HG02759 (cell line): Measurements from ENCODE around the gene IQSEC3.
A peak's percentile ranks its signal among the peaks of the same experiment; 100 is the strongest.
"Not testable (repeated sequence)": the region's sequence is repeated elsewhere in the genome, so short reads cannot be mapped to it uniquely, and the experiment has no call there.

Experiments
- ATAC-seq: cut with Tn5 transposase; IDR thresholded peaks from one replicate; pipeline ENCODE4 v1.9.1; 2021; ENCODE audit warnings: mild to moderate bottlenecking, moderate library complexity; ENCODE audit not compliant: unreplicated experiment

Gene IQSEC3

GRCh38 chr12:212715-213526, 146.4 kb downstream of the IQSEC3 start:
- no peak for ATAC-seq

GRCh38 chr12:213527-213932, 147.0 kb downstream of the IQSEC3 start:
- no peak for ATAC-seq

GRCh38 chr12:214003-214741, 147.6 kb downstream of the IQSEC3 start, which contains the start of gene SLC6A12:
Gene SLC6A12, minus strand, starts transcription at chr12:214157. Its CDS starts 4,171 bp downstream, at chr12:209986.
- ATAC-seq, result no peak

- no peak for ATAC-seq
These were observed 148.5 kb downstream of the IQSEC3 start for GRCh38 chr12:215116-215515.

- not testable (repeated sequence) for ATAC-seq
These were observed 150.5 kb downstream of the IQSEC3 start for GRCh38 chr12:217029-217428.

DNA sequence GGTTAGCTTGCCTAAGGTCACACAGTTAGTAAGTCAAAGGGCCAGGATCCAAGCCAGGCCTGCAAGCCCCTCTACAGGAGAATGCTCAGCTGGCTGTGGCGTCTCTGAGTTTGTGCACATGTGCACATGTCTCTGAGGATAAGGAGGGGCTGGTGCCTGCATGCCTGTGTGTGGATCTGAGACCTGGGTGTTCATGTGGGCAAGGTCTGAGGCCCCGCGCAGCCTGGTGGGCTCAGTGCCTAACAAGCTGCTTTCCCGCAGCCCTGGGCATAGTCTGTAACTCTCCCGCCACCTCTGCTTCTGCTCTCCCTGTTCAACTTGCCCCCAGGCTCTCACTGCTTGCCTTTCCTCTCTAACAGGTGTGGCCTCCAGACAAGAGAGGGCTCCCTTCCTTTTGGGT, 151.7 kb downstream of the IQSEC3 start:
- ATAC-seq, result no peak

DNA sequence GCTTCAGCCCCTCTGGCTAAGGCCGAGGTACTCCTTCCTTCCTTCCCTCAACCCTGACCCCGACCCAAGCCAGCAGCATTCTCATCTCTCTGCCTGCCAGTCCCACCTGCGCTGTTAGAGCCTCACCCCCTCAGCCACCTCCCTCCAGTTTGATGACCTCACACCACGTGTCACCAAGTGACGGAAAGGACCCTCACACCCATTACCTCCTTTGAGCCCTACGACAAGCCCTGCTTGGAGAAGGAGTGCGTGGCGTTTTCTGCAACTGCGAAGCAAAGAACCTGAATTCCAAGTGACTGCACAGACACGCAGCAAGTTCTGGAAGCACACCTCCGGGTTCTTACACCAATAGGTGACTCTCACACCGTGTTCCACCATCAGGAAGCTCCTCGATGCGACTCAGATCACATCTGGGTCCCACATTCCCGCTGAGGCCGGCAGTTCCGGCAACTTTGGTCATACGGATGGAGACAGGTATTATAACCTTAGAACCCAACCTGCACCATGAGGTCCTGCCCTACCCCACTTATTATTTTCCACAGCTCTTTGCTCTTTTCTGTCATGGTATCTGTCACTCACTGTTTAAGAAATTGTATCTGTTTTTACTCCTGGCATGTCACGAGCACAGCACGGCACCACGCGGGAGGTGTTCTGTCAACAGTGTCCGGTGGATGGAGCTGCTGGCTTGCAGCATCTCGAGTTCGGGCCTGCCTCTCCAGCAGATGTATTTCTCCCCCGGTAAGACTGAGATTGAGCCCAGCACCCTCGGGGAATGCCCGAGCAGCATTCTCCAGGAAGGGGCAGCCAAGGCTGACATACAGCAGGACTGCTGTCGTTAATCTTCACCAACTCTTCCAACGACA, 152.4 kb downstream of the IQSEC3 start:
- ATAC-seq, result no peak

GRCh38 chr12:219891-220352, 153.4 kb downstream of the IQSEC3 start:
- ATAC-seq, result peak; percentile 47

DNA sequence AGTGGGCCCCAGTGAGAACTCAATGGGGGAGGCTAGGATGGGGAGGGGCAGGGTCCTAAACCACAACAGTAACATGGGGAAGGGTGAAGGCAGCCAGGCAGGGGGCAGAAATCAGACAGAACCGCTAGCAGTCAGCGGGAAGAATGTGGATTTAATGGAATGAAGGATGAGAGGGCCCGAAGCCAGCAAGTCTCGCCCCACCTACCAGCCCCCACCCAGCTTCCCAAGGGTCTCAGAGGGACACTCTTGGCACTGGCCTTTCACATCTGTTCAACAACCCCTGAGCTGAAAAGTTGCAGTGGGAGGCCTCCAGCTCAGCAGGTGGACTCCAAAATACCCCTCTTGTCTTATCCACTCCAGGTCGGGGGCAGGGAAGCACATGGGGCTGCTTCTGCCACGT, 153.9 kb downstream of the IQSEC3 start:
- no peak for ATAC-seq

- no peak for ATAC-seq
These were observed 154.5 kb downstream of the IQSEC3 start for GRCh38 chr12:220946-221550.

GRCh38 chr12:221736-222135, 155.2 kb downstream of the IQSEC3 start:
- no peak for ATAC-seq

DNA sequence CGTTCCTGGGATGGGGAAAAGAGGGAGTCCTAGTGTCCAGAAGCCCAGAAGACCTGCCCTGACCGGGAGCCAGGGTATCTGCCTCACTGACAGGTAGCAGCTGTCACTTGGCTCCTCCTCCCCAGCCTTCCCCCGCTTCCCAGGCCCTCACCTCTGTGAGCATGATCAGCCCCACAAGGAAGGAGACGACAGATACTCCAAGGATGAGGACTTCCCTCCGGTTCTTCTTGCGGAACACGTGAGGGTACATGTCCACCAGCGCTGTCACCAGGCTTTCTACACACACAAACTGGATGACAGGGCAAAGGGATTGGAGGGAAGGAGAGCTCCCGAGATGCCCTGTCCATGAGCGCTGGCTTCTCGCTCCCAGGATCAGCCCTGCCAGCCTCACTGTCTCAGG, 157.3 kb downstream of the IQSEC3 start:
- no peak for ATAC-seq

- ATAC-seq, result no peak
These were observed 157.8 kb downstream of the IQSEC3 start for GRCh38 chr12:224330-224729.

DNA sequence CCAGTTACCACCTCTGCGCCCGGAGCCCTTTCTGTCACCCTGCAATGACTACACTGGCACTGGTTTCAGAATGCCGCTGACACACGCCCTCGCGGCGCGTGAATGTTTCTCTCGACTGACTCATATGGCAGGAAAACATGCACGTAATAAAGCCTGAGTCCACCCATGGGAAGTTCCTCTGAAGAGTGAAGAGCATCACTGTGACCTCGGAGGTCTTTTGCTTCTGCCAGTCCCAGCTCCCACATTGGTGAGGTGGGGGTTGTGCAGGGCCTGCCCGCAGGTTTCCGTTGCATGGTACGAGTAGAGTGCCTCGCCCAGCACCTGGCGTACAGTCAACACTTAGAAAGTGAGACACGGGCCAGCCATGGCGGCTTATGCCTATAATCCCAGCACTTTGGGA, 158.4 kb downstream of the IQSEC3 start:
- ATAC-seq, result no peak

GRCh38 chr12:226401-226800, 159.8 kb downstream of the IQSEC3 start:
- no peak for ATAC-seq

DNA sequence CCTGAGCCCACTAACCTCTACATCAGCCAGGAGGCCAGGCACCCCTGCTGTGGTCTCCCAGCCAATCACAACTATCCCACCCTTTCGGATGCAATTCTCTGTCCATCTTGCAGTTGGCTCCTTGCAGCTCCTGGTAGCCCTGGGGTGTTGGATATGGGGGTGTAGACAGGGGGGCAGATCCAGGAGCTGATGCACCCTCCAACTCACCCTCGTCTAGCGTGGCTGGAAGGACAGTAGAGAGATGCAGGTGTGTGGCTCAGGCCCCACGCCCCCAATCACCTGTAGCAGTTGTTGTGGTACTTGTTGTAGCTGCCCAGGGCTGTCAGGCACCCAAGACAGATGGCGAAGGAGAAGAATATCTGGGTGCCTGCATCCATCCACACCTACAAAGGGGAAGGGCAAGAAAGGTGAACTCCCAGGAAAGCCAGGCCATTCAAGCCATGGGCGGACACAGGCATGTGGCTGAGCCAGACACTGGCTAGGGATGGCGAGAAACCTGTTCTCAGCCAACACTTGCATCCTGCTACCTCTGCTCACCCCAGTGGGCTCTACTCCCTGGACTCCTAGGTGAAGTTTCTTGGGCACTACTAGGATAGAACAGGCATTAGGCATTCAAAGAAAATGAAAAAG, 160.8 kb downstream of the IQSEC3 start:
- no peak for ATAC-seq
